GM12878 (cell line): ENCODE measurements around the gene CR2. TPM values are rescaled to one million over a fixed set of nuclear protein-coding genes. Genes with fewer than 3 reads are reported as not detected.
A peak's percentile ranks its signal among the peaks of the same experiment; 100 is the strongest.

Experiments
- ATAC-seq: fragments of 200-7000 bp; cut with Tn5 transposase; 3 replicates; pipeline ENCODE4 v1.9.1; 2020; ENCODE audit warnings: mild to moderate bottlenecking, moderate library complexity
- BruUV-seq: library from RNA; stranded (reverse); fragments of 400-500 nt; replicated peaks from 2 replicates; lab custom pipeline; 2021; lab: Mats Ljungman, UMichigan
- CTCF ChIA-PET: fragments of 300-600 bp; sonication (Branson Sonifier 250); formaldehyde crosslinking; extraction: SDS; loops from one replicate; lab custom pipeline; 2021; ENCODE audit warnings: inconsistent platforms; lab: Yijun Ruan, JAX
- POLR2A ChIA-PET: fragments of 350-600 bp; formaldehyde crosslinking; extraction: SDS; loops from one replicate; lab custom pipeline; 2021; ENCODE audit warnings: inconsistent platforms; lab: Charles Lee
- RAD21 ChIA-PET: fragments of 300-600 bp; sonication (Branson Sonifier 250); formaldehyde crosslinking; loops from one replicate; lab custom pipeline; 2023; ENCODE audit warnings: antibody characterized with exemption; ENCODE audit not compliant: unreplicated experiment; lab: Charles Lee
- SMC1A ChIA-PET: fragments of 300-600 bp; sonication (Branson Sonifier 250); formaldehyde crosslinking; loops from one replicate; lab custom pipeline; 2023; ENCODE audit not compliant: unreplicated experiment, uncharacterized antibody; lab: Charles Lee
- DNase-seq: peaks from one replicate; pipeline ENCODE4 v3.0.0-alpha.2; 2011; ENCODE audit warnings: low read depth, low spot score
- FAIRE-seq: peaks from 3 replicates; lab custom pipeline; 2011; peaks lifted over from hg19 to GRCh38; lab: Jason Lieb, UNC
- H2AFZ ChIP-seq: 2 replicates; pipeline ENCODE4 v1.6.0; 2011; ENCODE audit warnings: low read depth, low read length, control low read depth; ENCODE audit not compliant: control insufficient read depth
- H3K27ac ChIP-seq: 2 replicates; pipeline ENCODE4 v1.5.1; 2011; ENCODE audit warnings: control low read depth; ENCODE audit not compliant: control insufficient read depth, insufficient read depth
- H3K27me3 ChIP-seq, 2 experiments: replicated peaks in 1 of 2; 2 replicates each; pipeline versions ENCODE4 v1.6.0 to v1.6.1; 2011; ENCODE audit warnings: low read length in 1 of 2; ENCODE audit not compliant: control insufficient read depth in 2 of 2, insufficient read depth in 2 of 2
- H3K36me3 ChIP-seq, 2 experiments: 2 replicates each; pipeline ENCODE4 v1.5.1; 2011; ENCODE audit warnings: low read length in 1 of 2; ENCODE audit not compliant: control insufficient read depth in 2 of 2, insufficient read depth in 2 of 2
- H3K4me1 ChIP-seq: 2 replicates; pipeline ENCODE4 v1.6.1; 2011; ENCODE audit warnings: mild to moderate bottlenecking, low read length, moderate library complexity, mixed read lengths; ENCODE audit not compliant: control insufficient read depth, insufficient read depth
- H3K4me2 ChIP-seq: 2 replicates; pipeline ENCODE4 v1.6.0; 2011; ENCODE audit warnings: control low read depth; ENCODE audit not compliant: control insufficient read depth, insufficient read depth
- H3K4me3 ChIP-seq: fragments of 200-600 bp; sonication (generic); 2 replicates; pipeline ENCODE4 v1.5.1; 2016
- H3K79me2 ChIP-seq: 2 replicates; pipeline ENCODE4 v1.6.0; 2011; ENCODE audit warnings: low read length; ENCODE audit not compliant: control insufficient read depth, insufficient read depth
- H3K9ac ChIP-seq: 2 replicates; pipeline ENCODE4 v1.8.0; 2011; ENCODE audit warnings: low read length, control low read depth, mixed read lengths; ENCODE audit not compliant: control insufficient read depth, insufficient read depth
- H3K9me3 ChIP-seq: replicated peaks from 3 replicates; pipeline ENCODE4 v1.5.1; 2011; ENCODE audit warnings: mild to moderate bottlenecking, low read length; ENCODE audit not compliant: control insufficient read depth, insufficient read depth
- H4K20me1 ChIP-seq: 2 replicates; pipeline ENCODE4 v1.6.0; 2011; ENCODE audit not compliant: control insufficient read depth, insufficient read depth
- BMI1 ChIP-seq: fragments of 450-650 bp; IDR thresholded peaks from 2 replicates; pipeline ENCODE4 v1.6.1; 2016; ENCODE audit warnings: mild to moderate bottlenecking, moderate library complexity, borderline replicate concordance
- CHD4 ChIP-seq: fragments of 200-600 bp; sonication (generic); IDR thresholded peaks from 2 replicates; pipeline ENCODE4 v1.6.1; 2016; ENCODE audit warnings: mild to moderate bottlenecking
- FOXM1 ChIP-seq: IDR thresholded peaks from 2 replicates; pipeline ENCODE4 v1.6.1; 2012; ENCODE audit warnings: low read depth, mild to moderate bottlenecking, inconsistent platforms, low read length, moderate library complexity
- IKZF1 ChIP-seq: fragments of 450-650 bp; conservative IDR thresholded peaks from 2 replicates; pipeline ENCODE4 v1.6.1; 2017; ENCODE audit warnings: antibody characterized with exemption, mild to moderate bottlenecking
- IKZF2 ChIP-seq, 2 experiments: fragments of 450-650 bp; IDR thresholded peaks; 2 replicates each; pipeline ENCODE4 v1.6.1; 2017; ENCODE audit warnings: mild to moderate bottlenecking in 2 of 2, moderate library complexity in 2 of 2
- IRF3 ChIP-seq: fragments of 450-650 bp; IDR thresholded peaks from 2 replicates; pipeline ENCODE4 v1.6.1; 2014; ENCODE audit warnings: mild to moderate bottlenecking
- IRF4 ChIP-seq: IDR thresholded peaks from 2 replicates; pipeline ENCODE4 v1.6.1; 2011; ENCODE audit warnings: low read depth, low read length
- MEF2B ChIP-seq: fragments of 450-650 bp; IDR thresholded peaks from 2 replicates; pipeline ENCODE4 v1.6.1; 2018; ENCODE audit warnings: mild to moderate bottlenecking, moderate library complexity; ENCODE audit not compliant: partially characterized antibody, poor library complexity, severe bottlenecking
- PML ChIP-seq: IDR thresholded peaks from 2 replicates; pipeline ENCODE4 v1.6.1; 2012; ENCODE audit warnings: low read length, inconsistent platforms
- RCOR1 ChIP-seq: conservative IDR thresholded peaks from 2 replicates; pipeline ENCODE4 v1.6.1; 2012; ENCODE audit warnings: low read depth, low read length, improper control_type of control experiment
- RELA ChIP-seq: fragments of 450-650 bp; IDR thresholded peaks from 2 replicates; pipeline ENCODE4 v1.8.0; 2014; ENCODE audit warnings: borderline replicate concordance; ENCODE audit not compliant: partially characterized antibody
- RUNX3 ChIP-seq: IDR thresholded peaks from 2 replicates; pipeline ENCODE4 v1.6.1; 2012; ENCODE audit warnings: low read length, inconsistent platforms
- SPI1 ChIP-seq: IDR thresholded peaks from 2 replicates; pipeline ENCODE4 v1.6.1; 2011; ENCODE audit warnings: low read depth, mild to moderate bottlenecking, low read length, moderate library complexity, borderline replicate concordance; ENCODE audit not compliant: insufficient read depth
- SUPT20H ChIP-seq: IDR thresholded peaks from 2 replicates; pipeline ENCODE4 v1.6.1; 2011; ENCODE audit warnings: low read depth, mild to moderate bottlenecking, low read length, moderate library complexity, borderline replicate concordance; ENCODE audit not compliant: control insufficient read depth
- ZNF207 ChIP-seq: fragments of 450-650 bp; IDR thresholded peaks from 2 replicates; pipeline ENCODE4 v1.6.1; 2014; ENCODE audit warnings: antibody characterized with exemption, mild to moderate bottlenecking, borderline replicate concordance
- WGBS: methylation state at CpG from one replicate; pipeline ENCODE4 v1.1.6; 2016; ENCODE audit warnings: low lambda C conversion rate; ENCODE audit not compliant: insufficient replicate concordance, insufficient coverage; ENCODE audit errors: missing lambda C conversion rate; 5-methylcytosine and 5-hydroxymethylcytosine counted together
- in situ Hi-C: fragments of 300-500 bp; cut with MboI; formaldehyde crosslinking; loops from 9 replicates; pipeline ENCODE4 v1.14.3; 2018; ENCODE audit warnings: mixed read lengths
- intact Hi-C: fragments of 100-400 bp; cut with micrococcal nuclease; formaldehyde crosslinking; loops from one replicate; pipeline ENCODE4 v1.14.2; 2022; ENCODE audit not compliant: unreplicated experiment
- polyA plus RNA-seq, 11 experiments: library from polyadenylated mRNA; depleted of rRNA in 4 of 11; unstranded in 6 of 11; stranded (reverse) in 5 of 11; fragments of >200 nt; fragmentation: Nextera tagmentation in 4 of 11; fragmentation: Illumina TruSeq in 1 of 11; extraction: Ambion mirVana in 4 of 11; extraction: Trizol in 1 of 11; gene quantifications; 1 replicate in 1 of 11; 2 replicates in 10 of 11; pipeline versions ENCODE4 v1.2.1 to v1.2.3, GENCODE V29; 2011 to 2016; ENCODE audit warnings: inconsistent platforms in 2 of 11, missing spikeins in 2 of 11, low read depth in 1 of 11
- total RNA-seq, 4 experiments: library from RNA; depleted of rRNA in 3 of 4; stranded (reverse); fragments of >200 nt in 3 of 4; fragmentation: Illumina TruSeq in 1 of 4; extraction: Trizol in 1 of 4; gene quantifications; 2 replicates each; pipeline versions ENCODE4 v1.2.1 to v1.2.3, GENCODE V29; 2013 to 2021
- TF ChIP-seq, protein P1 (sequence below): IDR thresholded peaks from 2 replicates; pipeline ENCODE4 v1.6.1; 2011; ENCODE audit warnings: borderline replicate concordance, low read depth, mild to moderate bottlenecking, moderate library complexity, low read length; ENCODE audit not compliant: insufficient read depth, poor library complexity, severe bottlenecking
- TF ChIP-seq, protein P2 (sequence below): IDR thresholded peaks from 2 replicates; pipeline ENCODE4 v1.6.1; 2011; ENCODE audit warnings: low read depth, low read length, improper control_type of control experiment, borderline replicate concordance

The CR2 gene
- total and polyA plus RNA-seq, 10 of the 15 experiments (the other 5 are each of a cell fraction or from before 2014, with no cell fraction given): 2.2 to 72.8 (median 50.6) TPM

- TF ChIP-seq IRF3: no peak
- peak; percentile 72; the same call in 1 of the 2 replicates for TF ChIP-seq RUNX3
- TF ChIP-seq IKZF1: peak; percentile 56
- no peak for TF ChIP-seq RELA
- TF ChIP-seq FOXM1: peak; percentile 17; the same call in 1 of the 2 replicates
- TF ChIP-seq ZNF207: no peak
Measured at GRCh38 chr1:207429963-207430362, 24.2 kb upstream of the CR2 start (continued).

DNA sequence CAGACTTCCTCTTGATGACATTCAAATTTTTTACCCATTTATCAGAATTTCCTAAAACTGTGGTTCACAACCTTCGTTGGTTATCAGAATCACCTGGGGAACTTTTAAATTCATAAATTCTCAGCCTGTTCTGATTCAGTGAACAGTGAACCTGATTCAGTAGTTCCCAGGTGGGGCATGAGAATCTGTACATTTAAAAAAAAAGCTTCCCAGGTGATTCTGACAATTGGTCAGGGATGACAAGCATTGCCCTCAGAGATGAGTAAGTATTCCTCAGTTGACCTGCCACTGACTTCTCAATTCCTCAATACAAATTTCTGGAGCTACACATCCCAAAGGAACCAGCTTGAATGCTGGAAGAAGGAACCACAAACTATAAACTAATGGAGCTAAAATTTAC is 23.5 kb upstream of the CR2 start:
- CTCF ChIA-PET: interaction anchor here (0.6 to 1.5 kb wide), 9 partner anchors 8 to 381 kb away, joined by 3 to 4 read pairs (median 3); no protein-coding TSS in a partner anchor
- intact Hi-C loops: loop anchor here (1.0 to 2.0 kb wide), 2 partner anchors 18 to 24 kb away; partner anchors contain the start of gene CR2
- 0 out of 2 replicates have a peak, but pooled peaks have one; percentile 17 for TF ChIP-seq IRF4
- TF ChIP-seq SUPT20H: no peak
- TF ChIP-seq SPI1: peak; percentile 48
- TF ChIP-seq, protein P1, sequence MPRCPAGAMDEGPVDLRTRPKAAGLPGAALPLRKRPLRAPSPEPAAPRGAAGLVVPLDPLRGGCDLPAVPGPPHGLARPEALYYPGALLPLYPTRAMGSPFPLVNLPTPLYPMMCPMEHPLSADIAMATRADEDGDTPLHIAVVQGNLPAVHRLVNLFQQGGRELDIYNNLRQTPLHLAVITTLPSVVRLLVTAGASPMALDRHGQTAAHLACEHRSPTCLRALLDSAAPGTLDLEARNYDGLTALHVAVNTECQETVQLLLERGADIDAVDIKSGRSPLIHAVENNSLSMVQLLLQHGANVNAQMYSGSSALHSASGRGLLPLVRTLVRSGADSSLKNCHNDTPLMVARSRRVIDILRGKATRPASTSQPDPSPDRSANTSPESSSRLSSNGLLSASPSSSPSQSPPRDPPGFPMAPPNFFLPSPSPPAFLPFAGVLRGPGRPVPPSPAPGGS: peak; percentile 97
- TF ChIP-seq, protein P2, sequence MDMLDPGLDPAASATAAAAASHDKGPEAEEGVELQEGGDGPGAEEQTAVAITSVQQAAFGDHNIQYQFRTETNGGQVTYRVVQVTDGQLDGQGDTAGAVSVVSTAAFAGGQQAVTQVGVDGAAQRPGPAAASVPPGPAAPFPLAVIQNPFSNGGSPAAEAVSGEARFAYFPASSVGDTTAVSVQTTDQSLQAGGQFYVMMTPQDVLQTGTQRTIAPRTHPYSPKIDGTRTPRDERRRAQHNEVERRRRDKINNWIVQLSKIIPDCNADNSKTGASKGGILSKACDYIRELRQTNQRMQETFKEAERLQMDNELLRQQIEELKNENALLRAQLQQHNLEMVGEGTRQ: no peak
- no peak for TF ChIP-seq PML
- TF ChIP-seq IKZF2 (IDR thresholded peaks at IDR 0.05): peak; percentile 31 to 55; a peak in 3 of 4 replicates
- no peak for TF ChIP-seq RCOR1
- no peak for TF ChIP-seq CHD4
- TF ChIP-seq MEF2B: peak; percentile 68
- no peak for TF ChIP-seq BMI1

More for the DNA sequence above, 23.5 kb upstream of the CR2 start:
- Histone ChIP-seq H3K4me3 (no peak overlapping the region), H3K79me2 (no peaks in the 10 kb centered on the region), H2AFZ (no peak overlapping the region), H3K36me3 (no peaks in the 10 kb centered on the region), H3K4me1 (peaks cover 35% of the 10 kb centered on the region), H3K27ac (peak overlapping the region; percentile 19), H4K20me1 (no peaks in the 10 kb centered on the region), H3K4me2 (peak overlapping the region; percentile 6), H3K9me3 (no peaks in the 10 kb centered on the region; the same call in 1 of the 3 replicates), H3K9ac (no peak overlapping the region), H3K27me3 (no peaks in the 10 kb centered on the region)
- in situ Hi-C loops: no loop called here
- RAD21 ChIA-PET: interaction anchor here (0.7 to 6.5 kb wide), 8 partner anchors 14 to 359 kb away, joined by 3 to 67 read pairs (median 4); partner anchors contain the start of gene CD55
- no peak for FAIRE-seq
- peak; percentile 73 for DNase-seq
- peak; percentile 61 for ATAC-seq
- BruUV-seq: no TSS peak
- WGBS: 0% methylated on average over 1 of the region's 1 CpG
- POLR2A ChIA-PET: interaction anchor here (0.6 to 1.2 kb wide), 3 partner anchors 15 to 59 kb away, joined by 3 to 4 read pairs (median 3); no protein-coding TSS in a partner anchor
- SMC1A ChIA-PET: interaction anchor here (1.2 to 7.5 kb wide), 10 partner anchors 14 to 352 kb away, joined by 3 to 126 read pairs (median 6); partner anchors contain the start of gene CD55
